H1 (cell line): ENCODE measurements around the gene FOXL2NB. TPM values are rescaled to one million over a fixed set of nuclear protein-coding genes. Genes with fewer than 3 reads are reported as not detected.

ENCODE experiments used
- ATF2 ChIP-seq: IDR thresholded peaks from 2 replicates; pipeline ENCODE4 v1.6.1; 2012; ENCODE audit warnings: low read length, inconsistent platforms
- CREB1 ChIP-seq: IDR thresholded peaks from 2 replicates; pipeline ENCODE4 v1.6.1; 2012; ENCODE audit warnings: inconsistent platforms
- CTCF ChIP-seq, 3 experiments: IDR thresholded peaks; 1 replicate in 2 of 3; 2 replicates in 1 of 3; pipeline versions ENCODE4 v1.5.1 to v1.6.1; 2011; ENCODE audit warnings: low read length in 3 of 3, mild to moderate bottlenecking in 3 of 3, inconsistent platforms in 2 of 3, low read depth in 1 of 3, moderate library complexity in 1 of 3; ENCODE audit not compliant: insufficient read depth in 1 of 3; ENCODE audit errors: control extremely low read depth in 1 of 3
- GABPA ChIP-seq: IDR thresholded peaks from 2 replicates; pipeline ENCODE4 v1.6.1; 2011; ENCODE audit warnings: mild to moderate bottlenecking, low read length, moderate library complexity, borderline replicate concordance; ENCODE audit not compliant: insufficient read depth
- KDM4A ChIP-seq: IDR thresholded peaks from one replicate; pipeline ENCODE4 v1.7.1; 2012; ENCODE audit warnings: low read depth, mild to moderate bottlenecking, moderate library complexity, low read length, inconsistent platforms; ENCODE audit not compliant: severe bottlenecking
- polyA plus RNA-seq, 7 experiments: library from polyadenylated mRNA; depleted of rRNA in 3 of 7; stranded (reverse) in 5 of 7; unstranded in 2 of 7; fragments of >200 nt in 5 of 7; fragments of 200-250 nt in 2 of 7; gene quantifications; 1 replicate in 5 of 7; 2 replicates in 1 of 7; 4 replicates in 1 of 7; pipeline versions ENCODE4 v1.2.1 to v1.2.3, GENCODE V29; 2011 to 2013; ENCODE audit warnings: missing spikeins in 2 of 7, mixed read lengths in 2 of 7
- total RNA-seq: library from RNA; stranded (reverse); fragmentation: NEBNext Ultra II Directional; extraction: Animal tissue kit (Norgen Biotek cat#: 25700); gene quantifications from 2 replicates; pipeline ENCODE4 v1.2.1, GENCODE V29; 2021

Gene FOXL2NB
- total and polyA plus RNA-seq, 2 of the 8 experiments (the other 6 are each of a cell fraction or from before 2014, with no cell fraction given), result 5.4 to 7.3 TPM

DNA sequence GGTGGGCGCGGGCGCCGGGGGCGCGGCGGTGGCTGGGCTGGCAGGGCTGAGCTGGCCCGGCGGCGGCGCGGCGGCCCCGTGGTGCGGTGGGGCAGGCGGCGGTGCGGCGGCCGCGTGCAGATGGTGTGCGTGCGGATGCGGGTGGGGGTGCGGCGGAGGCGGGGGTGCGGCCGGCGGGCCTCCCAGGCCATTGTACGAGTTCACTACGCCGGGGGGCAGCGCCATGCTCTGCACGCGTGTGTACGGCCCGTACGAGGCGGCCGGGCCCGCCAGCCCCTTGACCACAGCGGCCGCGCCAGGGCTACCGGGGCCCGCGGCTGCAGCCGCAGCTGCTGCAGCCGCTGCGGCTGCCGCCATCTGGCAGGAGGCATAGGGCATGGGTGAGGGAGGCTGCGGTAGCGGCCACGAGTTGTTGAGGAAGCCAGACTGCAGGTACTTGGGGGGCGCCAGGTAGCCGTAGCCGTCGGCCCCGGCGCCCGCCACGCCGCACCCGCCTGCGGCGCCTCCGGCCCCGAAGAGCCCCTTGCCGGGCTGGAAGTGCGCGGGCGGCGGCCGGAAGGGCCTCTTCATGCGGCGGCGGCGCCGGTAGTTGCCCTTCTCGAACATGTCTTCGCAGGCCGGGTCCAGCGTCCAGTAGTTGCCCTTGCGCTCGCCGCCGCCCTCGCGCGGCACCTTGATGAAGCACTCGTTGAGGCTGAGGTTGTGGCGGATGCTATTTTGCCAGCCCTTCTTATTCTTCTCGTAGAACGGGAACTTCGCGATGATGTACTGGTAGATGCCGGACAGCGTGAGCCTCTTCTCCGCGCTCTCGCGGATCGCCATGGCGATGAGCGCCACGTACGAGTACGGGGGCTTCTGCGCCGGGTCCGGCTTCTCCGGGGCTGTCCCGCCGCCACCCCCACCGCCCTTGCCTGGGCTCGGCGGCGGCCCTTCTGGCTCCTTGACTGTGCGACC lies 1.0 kb upstream of the FOXL2NB start (continued):
- TF ChIP-seq CTCF (IDR thresholded peaks at IDR 0.05; ENCODE audit: control extremely low read depth in 1 of 3, insufficient read depth in 1 of 3, low read depth in 1 of 3, low read length in 3 of 3) (peak in 2 of 3 experiments; percentile 41 to 48; a peak in 3 of 4 replicates), GABPA (peak; percentile 31; the same call in 1 of the 2 replicates), KDM4A (peak; percentile 61), ATF2 (no peak), CREB1 (peak; percentile 19; the same call in 1 of the 2 replicates)
- TF ChIP-seq, all 59 proteins: peak for 9
